Measurements from ENCODE around the gene TPRA1.
"Not testable (repeated sequence)": the region's sequence is repeated elsewhere in the genome, so short reads cannot be mapped to it uniquely, and the experiment has no call there.

Gene TPRA1

DNA sequence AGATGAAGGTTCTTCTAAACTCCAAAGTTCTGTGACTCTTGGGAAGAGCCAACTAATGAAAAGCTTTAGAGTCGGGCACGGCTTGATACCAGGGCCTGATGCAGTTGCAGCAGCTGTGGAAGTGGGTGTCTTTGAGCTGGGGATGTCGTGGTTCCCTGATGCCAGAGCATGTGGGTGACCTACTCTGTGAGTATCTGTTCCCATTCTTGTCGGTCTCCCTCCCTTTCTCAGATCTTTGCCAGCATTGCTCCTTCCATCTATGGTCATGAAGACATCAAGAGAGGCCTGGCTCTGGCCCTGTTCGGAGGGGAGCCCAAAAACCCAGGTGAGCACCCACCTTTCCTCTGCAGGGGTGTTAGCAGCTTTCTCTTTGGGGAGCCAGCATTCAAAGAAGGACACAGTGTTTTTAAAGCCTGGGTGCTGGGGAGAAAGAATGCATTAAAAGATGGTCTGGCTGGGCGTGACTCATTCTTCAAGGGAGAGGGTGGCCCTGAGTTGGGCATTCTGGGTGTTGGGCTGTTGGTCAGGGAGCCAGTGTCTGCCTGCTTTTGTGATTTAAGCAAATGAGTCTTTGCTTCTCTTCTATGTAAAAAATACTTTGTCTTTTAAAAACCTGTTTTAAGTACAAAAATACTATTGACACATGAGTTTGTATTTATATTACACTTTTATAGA is 25.2 kb upstream of the TPRA1 start:
- DNase-seq: no peak

DNA sequence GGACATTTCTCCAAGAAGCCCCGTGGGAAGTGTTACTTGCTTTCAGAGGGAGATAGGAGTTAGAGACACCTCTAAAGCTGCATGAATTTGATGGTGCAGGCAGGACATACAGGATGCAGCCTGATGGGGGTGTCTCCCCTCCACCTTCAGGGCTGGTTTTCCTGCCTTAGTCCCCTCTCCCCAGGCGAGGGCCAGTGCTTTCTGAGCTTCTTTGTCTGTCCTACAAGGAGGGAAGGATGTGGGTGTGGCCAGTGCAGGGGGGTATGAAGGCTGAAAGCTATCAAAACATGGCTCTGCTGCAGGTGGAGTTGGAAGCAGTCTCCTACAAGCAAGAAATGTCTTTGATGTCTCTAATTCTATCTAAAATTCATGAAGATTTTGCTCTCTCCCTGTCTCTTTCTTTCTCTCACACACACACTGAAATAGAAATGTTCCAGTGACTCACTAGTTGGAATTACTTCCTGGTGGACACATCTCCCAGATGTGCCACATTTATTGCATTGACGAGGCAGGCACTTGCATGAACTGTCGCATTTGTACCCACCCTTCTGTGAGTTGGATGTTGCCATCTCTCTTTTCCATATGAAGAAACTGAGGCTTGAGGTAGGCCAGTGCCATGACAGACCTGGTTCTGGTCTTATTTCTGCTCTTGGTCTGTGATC is 24.5 kb upstream of the TPRA1 start:
- no peak for DNase-seq

DNA sequence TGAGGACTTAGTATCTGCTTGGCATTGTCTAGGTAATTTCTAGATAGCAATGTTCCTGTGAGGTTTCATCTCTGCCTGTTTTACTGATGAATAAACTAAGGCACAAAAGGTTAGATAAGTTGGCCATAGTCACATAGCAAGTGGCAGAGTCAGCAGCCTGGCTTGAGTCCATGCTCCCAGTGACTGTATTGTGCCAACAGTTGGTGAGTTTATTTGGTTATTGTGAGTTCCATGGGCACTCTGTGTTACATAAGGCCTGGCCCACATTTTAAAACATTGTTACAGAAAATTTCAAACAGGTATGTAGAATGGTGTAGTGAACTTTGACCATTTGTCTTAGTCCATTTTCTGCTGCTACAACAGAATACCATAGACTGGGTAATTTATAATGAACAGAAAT is 22.9 kb upstream of the TPRA1 start:
- no peak for DNase-seq

DNA sequence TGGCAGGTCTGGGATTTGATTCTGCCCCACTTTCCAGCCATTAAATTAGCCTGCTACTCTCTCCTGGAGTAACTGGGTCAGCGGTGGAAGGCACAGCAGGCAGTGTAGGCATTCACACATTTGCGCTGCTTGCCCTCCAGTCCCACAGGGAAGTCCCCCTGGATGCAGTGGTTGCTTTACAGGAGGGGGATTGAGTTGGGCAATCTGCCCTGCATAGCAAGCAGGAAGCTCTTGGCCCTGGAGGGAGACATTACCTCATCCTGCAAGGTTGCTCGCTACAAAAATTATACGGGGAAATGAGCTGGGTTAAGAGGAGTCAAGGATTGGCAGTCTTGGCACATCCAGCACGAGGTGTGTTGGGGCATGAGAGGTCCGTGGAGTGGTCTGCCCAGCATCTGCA is 22.4 kb upstream of the TPRA1 start:
- DNase-seq: no peak

DNA sequence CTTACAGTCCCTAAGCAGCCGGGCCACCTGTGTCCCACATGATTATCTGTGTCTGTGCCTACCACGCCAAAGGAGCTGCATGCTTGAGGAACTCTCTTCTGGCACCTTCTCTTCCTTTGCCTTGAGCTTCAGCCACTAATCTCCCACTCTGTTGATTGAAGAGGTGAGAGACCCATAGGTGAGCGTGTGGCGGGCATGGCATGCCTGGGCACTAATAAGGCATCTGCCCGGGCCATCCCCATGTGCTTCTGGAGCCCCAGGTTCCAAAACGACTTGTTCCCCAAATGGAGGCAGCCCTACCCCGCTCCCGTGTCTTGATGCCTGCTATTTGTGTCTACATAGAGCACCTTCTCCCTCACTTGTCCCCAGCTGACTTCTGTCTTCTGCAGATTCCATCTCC is 20.7 kb upstream of the TPRA1 start:
- no peak for DNase-seq

DNA sequence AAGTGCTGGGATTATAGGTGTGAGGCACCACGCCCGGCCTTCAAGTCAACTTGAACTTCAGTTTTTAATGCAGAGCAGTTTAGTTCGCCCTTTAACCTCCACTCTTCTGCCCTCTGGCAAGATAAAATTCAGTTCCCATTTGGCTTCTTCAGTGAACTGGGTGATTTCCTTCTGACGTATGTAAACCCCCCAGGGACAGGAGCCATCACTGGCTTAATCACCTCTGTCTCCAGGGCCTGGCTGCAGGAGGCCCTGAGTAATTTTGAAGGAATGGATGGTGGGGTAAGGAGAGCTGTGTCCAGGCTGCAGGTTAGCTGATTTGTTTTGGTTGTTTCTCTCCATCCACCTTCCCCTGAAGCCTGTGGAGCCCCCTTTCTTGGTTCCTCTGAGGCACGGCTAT is 19.6 kb upstream of the TPRA1 start:
- no peak for DNase-seq

DNA sequence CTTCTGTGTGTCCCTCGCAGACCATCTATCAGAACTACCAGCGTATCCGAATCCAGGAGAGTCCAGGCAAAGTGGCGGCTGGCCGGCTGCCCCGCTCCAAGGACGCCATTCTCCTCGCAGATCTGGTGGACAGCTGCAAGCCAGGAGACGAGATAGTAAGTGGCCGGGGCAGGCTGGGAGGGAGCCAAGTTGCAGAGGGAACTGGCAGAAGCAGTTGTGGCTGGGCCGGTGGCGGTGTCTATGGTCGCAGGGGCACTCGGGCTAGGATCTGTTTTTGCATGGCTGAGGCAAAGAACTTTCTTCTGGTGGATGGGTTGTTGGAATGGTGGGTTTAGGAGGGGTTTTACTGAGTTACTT is 17.8 kb upstream of the TPRA1 start:
- no peak for DNase-seq

DNA sequence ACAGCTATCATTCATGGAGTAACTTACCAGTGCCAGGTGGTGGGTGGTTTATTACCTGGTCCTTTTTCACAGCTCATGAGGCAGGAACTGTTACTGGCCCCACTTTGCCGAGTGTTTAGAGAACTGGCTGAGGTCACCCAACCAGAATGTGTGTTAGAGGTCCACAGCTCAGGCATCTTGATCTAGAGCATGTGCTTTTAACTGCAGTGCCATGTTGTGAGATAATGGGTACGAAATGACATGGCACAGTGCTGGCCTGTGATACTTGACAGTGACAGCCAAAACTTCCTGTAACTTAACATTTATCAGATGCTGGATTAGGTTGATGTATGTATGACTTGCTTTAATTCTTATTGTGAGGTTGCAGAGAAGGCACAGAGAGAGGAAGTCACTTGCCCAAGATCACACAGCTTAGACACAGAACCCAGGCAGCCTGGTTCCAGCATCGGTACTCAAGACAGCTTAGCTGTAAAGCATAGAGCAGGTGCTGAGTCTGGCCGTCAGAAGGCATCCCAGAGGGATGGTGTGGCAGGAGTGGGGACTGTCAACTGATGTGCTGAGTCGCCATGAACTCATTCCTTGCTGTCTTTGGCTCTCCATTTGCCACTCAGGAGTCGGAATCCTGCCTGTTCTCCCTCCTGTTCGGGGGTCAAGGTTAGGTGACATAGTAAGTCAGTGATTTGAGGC is 17.3 kb upstream of the TPRA1 start:
- no peak for DNase-seq

DNA sequence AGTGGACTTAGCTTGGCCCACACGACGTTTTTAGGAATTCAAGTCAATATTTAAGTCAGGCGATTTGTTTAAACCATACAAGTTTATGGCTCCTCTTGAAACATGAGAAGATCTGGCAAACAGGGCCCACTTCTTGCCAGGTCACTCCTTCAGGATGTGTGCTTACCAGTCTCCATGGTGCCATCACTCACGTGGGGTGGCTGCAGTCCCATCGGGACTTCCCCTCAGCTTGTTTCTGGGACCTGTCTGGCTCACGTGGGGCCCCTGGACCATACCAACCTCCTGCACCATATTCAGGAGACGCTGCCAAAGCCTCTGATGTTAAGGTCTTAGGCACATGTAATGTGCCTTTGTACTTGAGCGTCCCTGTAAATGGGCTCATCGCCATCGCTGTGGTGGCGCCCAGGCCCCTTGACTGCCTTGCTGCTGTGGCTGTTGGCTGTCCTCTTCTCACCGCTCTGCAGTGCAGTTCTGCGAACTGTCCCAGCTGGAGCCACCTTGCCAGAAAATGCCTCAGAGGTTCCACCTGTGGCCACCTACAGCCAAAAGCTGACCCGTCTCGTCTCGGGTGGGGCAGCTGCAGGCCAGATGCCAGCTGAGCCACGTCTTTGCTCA is 16.6 kb upstream of the TPRA1 start:
- no peak for DNase-seq

DNA sequence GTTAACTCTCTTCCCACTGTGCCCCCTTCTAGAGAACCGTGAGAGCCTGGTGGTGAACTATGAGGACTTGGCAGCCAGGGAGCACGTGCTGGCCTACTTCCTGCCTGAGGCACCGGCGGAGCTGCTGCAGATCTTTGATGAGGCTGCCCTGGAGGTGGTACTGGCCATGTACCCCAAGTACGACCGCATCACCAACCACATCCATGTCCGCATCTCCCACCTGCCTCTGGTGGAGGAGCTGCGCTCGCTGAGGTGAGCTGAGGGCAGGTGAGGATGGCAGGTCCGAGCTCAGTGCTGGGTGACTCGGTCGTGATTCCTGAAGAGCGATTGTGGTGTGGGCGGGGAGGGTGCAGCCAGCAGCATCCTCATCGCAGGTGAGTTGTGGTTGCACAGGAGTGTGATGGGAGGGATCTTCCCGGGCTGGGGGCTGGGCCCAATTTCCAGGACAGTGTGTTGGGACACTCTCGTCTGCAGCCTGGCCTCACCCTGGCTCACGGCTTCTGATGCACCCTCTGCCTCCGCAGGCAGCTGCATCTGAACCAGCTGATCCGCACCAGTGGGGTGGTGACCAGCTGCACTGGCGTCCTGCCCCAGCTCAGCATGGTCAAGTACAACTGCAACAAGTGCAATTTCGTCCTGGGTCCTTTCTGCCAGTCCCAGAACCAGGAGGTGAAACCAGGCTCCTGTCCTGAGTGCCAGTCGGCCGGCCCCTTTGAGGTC is 15.7 kb upstream of the TPRA1 start:
- no peak for DNase-seq

DNA sequence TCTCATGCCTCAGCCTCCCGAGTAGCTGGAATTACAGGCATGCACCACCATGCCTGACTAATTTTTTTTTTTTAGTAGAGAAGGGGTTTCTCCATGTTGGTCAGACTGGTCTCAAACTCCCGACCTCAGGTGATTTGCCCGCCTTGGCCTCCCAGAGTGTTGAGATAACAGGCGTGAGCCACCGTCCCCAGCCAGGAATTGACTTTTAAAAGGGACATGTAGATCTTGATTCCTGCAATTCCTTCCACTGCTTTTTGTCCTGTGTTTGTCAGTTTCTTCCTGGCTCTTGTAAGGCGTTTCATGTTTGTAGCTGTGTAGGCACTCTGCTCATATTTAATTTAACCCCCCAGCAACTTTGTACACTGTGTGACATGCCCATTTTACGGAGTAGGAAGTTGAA is 15.0 kb upstream of the TPRA1 start:
- not testable (repeated sequence) for DNase-seq

DNA sequence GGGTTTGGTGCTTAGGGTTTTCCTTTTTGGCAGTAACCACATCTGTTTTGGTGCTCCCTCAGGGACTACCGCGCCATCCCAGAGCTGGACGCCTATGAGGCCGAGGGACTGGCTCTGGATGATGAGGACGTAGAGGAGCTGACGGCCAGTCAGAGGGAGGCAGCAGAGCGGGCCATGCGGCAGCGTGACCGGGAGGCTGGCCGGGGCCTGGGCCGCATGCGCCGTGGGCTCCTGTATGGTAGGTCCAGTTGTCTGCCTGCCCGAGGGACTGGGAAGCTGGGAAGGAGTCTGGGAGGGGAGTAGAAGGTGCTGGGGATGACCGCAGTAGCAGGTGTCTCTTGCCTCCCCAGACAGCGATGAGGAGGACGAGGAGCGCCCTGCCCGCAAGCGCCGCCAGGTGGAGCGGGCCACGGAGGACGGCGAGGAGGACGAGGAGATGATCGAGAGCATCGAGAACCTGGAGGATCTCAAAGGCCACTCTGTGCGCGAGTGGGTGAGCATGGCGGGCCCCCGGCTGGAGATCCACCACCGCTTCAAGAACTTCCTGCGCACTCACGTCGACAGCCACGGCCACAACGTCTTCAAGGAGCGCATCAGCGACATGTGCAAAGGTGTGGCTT is 14.1 kb upstream of the TPRA1 start:
- DNase-seq: no peak

DNA sequence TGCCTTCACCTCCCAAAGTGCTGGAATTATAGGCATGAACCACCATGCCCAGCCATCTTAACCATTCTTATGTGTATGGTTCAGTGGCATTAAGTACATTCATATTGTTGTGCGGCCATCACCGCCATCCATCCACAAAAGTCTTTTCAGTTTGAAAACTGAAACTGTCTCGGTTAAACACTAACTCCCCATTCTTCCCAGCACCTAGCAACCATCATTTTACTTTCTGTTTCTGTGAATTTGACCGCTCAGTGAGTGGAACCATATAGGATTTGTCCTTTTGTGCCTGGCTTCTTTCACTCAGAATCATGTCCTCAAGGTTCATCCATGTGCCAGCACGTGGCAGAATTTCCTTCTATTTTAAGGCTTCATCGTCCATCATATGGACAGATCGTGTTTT is 13.5 kb upstream of the TPRA1 start:
- no peak for DNase-seq

DNA sequence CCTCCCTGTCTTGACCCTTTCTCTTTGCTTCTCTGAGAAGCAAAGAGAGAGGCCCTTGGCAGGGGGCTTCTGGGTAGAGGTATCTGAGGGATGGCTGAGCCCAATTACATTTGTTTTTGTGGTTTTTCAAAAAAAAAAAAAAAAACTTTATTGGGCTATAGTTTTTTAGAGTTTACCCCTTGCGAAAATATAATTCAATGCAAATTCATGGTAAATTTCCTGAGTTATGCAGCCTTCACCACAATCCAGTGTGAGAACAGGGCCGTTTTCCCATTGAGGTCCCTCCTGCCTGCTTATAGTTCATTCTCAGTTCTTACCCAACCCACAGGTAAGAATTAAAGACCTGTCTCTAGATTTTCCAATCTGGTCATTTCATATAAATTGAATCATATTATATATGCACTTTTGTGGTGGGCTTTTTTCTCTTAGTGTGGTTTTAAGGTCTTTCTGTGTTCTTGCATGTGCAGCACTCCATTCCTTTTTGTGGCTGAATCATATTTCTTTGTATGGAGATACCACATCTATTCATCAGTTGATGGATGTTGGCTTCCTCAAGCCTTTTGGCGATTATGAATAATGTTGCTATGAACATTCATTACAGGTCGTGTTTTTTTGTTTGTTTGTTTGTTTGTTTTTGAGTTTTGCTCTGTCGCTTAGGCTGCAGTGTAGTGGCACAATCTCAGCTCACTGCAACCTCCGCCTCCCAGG is 10.4 kb upstream of the TPRA1 start:
- DNase-seq: no peak

DNA sequence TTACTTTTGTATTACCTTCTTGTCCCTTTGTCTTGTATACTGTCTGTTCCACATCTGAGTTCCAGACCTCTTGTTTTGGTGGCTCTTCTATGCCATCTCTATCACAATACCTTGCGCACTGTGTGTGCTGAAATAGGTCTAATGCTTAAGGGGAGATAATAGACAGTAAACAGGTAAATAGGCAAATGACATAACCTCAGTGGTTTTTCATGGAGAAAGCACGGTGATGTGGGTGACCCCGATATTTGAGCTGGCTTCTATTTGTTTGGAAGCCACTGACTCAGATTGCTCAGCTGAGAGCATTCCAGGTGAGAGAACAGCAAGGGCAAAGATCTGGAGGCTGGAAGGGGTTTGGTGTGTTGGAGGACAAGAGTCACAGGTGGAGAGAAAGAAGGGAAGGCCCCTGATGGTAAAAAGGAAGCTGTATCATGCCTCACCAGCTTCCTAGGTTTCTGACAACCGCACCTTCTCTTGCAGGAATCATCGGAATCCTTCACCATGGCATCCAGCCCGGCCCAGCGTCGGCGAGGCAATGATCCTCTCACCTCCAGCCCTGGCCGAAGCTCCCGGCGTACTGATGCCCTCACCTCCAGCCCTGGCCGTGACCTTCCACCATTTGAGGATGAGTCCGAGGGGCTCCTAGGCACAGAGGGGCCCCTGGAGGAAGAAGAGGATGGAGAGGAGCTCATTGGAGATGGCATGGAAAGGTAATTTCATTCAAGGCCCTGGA is 8.5 kb upstream of the TPRA1 start:
- DNase-seq: no peak

DNA sequence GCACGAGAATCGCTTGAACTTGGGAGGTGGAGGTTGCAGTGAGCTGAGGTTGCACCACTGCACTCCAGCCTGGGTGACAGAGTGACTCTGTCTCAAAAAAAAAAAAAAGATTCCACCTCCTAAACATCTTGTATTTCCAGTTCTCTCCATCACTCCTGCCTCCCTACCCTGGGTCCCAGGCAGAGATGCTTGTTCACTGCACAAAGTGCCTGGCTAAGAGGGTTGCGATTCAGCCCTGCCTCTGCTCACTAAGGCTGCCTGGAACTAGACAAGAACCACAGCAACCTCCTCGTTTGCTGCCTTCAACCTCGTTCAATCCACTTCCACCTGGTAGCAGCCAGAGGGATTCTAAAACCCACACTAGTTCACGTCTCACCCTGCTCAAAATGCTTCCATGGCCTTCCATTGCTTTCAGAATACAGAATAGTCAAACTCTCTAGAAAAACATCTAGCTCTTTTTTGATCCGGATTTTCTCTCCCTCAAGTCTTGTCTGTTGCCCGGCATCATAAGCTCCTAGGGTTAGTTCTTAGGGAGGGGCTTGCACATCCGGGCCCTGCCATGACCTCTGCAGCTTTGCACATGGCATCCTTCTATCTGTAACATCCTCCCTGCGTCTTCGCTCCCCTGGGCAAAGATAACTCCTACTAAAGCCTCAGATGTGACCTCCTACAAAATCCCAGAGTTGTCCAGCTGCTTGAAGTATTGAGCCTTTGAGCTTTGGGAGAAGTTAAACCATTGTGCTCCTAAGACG is 6.7 kb upstream of the TPRA1 start:
- DNase-seq: no peak

DNA sequence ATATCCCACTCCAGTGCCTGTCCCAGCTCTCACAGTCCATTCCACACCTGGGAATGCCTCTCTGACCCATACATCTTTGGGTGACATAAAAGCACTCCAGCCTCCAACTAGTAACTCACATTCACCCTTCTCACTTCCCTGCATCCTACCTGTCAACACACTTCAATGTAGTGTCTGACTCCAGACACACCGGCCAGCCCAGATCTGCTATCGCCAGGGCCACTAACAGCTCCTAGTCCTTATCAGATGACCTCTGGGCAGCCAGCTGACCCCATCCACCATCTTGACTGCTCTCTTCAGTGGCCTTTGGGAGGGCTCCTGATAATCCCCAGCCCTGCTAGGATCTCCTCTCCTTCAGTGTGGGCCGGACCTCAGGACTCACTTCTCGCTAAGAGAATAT is 4.8 kb upstream of the TPRA1 start:
- DNase-seq: no peak

DNA sequence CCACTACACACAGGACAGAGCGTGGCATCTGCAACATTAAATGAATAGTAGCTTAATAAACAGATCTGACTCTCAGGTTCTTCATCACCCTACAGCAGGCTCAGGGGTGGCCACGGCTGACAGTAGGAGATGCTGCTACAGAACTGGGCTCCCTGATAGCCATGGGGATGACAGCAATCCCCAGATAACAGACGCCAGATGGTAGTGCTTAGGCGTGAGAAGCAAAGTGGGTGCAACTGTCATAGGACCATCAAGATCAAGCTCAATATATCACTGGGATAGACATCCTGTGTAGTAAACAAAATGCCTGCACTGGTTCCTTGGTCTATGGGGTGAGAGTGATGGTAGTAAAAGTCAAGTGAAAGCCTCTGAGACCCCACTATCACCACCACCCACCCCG is 2.6 kb upstream of the TPRA1 start:
- DNase-seq: no peak

DNA sequence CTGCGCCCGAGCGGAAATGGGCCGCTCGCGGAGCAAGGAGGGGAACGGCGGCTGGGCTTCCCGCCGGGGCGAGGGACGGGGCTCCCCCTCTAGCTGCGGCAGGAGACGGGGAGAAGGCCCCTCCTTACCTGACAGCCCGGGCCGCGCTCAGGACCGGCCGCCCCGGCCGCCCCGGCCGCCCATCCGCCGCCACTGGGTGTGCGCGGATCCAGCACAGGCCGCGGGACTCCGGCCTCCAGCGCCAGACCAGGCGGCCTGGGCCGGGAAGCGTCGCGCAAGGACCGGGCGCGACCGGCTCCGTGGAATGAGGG is 296 bp downstream of the TPRA1 start:
- no peak for DNase-seq

DNA sequence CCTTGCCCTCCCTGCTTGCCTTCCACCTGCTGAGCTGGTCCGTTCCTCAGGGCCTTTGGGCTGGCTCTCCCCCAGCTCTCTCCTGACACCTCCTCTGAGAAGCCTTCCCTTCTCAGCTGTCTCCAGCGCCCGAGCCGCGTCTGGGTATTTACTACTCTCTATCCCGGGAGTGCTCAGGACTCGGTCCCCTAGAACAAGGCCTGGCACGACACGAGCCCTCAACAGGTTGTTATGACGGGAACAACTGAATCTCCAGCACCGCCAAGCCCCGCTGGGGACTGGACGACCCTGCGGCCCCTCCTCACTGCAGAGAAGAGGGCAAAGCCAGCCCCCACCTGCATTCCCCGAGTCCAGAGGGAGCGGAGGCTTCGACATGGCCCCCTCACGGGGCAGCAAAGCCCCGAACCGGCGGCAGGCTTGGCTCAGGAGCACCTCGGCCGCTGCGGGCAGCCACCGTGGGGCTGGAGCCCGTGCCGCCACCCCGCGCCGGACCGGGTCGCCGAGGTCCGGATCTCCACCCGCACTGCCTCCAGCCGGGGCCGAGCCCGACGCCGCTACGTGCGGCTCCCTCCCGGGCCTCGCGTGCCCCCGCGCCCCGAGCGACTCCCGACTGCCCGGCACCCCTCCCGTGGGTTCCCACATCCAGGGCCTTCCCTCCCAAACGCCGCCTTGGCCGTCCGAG is 792 bp downstream of the TPRA1 start:
- peak; percentile 53 for DNase-seq
